GM12873 (cell line): ENCODE results near the gene TAX1BP3.

ENCODE experiments used
- CTCF ChIP-seq: IDR thresholded peaks from 2 replicates; pipeline ENCODE4 v1.5.1; 2012; ENCODE audit warnings: low read depth, mild to moderate bottlenecking, moderate library complexity, low read length, control low read depth; ENCODE audit not compliant: insufficient read depth; ENCODE audit errors: missing control alignments

TAX1BP3 gene

DNA sequence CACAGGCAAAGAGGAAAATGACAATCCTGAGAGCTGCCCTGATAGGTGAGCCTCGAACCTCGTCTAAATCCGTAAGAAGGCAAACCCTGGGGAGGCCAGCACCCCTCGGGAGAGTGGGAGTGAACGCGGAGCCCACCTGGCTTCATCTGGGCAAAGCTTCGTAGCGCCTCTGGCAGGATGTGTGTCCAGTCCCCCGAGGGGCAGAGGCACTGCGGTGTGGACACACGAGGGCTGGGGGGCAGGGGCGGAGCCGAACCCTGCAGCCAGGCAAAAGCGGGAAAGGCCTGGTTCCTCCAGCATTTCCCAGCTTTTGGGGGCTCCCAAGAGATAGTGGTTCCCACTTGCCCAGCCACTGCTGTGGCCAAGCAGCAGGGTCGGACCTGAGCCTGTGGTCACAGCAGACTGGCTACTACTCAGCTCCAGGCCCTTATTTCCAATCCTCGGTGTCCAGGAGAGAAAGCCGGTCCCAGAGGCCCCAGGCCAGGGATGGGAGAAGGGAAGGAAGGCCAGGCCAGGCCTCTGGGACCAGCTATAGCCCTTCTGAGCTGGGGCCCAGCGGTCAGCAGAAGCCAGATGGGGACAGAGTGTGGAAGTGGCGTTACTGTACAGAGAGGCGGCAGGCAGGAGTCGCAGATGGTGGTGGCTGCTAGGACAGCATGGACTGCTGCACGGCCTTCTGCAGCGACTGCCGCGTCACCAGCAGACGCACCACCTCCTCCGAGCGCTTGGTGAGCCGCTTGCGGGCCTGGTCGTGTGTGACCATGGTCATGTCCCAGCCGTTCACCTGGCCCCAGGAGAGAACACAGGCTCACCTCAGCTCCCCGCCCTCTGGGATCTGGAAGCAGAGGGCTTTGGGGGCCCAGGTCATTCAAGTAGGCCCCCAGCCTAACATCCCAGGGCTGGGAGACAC, 5.0 kb downstream of the TAX1BP3 start:
- TF ChIP-seq CTCF, result no peak

GRCh38 chr17:3660311-3660891, 8.0 kb downstream of the TAX1BP3 start:
- TF ChIP-seq CTCF, result no peak

GRCh38 chr17:3659541-3660111, 8.8 kb downstream of the TAX1BP3 start:
- TF ChIP-seq CTCF, result no peak

DNA sequence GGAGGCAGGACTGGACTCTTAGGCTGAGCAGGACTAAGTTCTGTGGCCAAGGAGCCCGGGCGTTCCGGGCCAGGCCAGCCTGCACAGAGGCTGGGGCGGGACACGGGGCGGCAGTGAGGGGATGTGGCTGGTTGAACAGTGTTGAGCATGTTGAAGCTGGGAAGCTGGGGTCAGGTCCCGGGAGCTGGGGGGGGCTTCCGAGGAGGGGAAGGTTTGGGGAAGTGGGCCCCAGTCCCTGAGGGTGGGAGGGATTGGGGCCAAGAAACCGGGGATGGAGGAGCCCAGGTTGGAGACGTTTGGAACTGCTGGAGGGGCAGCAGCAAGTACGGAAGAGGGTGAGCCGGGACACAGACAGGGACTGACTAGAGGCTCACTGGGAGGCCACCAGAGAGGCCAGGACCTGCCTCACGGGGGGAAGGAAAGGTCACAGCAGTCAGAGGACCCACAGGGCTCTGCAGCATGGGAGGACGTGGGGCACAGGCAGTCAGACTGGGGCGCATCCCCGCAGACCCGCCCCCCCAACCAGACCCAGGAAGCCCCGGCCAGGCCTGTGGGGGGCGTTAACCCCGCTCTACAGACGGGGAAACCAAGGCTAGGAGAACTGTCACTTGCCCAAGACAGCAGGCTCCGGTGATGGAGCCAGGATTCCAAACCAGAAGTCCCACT, 9.5 kb downstream of the TAX1BP3 start:
- TF ChIP-seq CTCF, result no peak

GRCh38 chr17:3657874-3658783, 10.2 kb downstream of the TAX1BP3 start:
- no peak for TF ChIP-seq CTCF

GRCh38 chr17:3657588-3657869, 10.8 kb downstream of the TAX1BP3 start:
- no peak for TF ChIP-seq CTCF
